Smooth muscle cell (in vitro differentiated cells): ENCODE data around the gene ARPC5L. TPM values are rescaled to one million over a fixed set of nuclear protein-coding genes. Genes with fewer than 3 reads are reported as not detected.

ENCODE experiments used
- DNase-seq: peaks from one replicate; lab custom pipeline; 2025; ENCODE audit not compliant: unreplicated experiment; lab: John Stamatoyannopoulos, UW
- H2AFZ ChIP-seq: fragments of 200-600 bp; sonication (generic); 2 replicates; pipeline ENCODE4 v1.6.0; 2016; ENCODE audit warnings: antibody characterized with exemption, low read depth, mild to moderate bottlenecking
- H3F3A ChIP-seq: fragments of 200-600 bp; sonication (generic); 2 replicates; pipeline ENCODE4 v1.6.0; 2017; ENCODE audit warnings: antibody characterized with exemption, low read depth
- H3K27ac ChIP-seq: fragments of 200-600 bp; sonication (generic); 2 replicates; pipeline ENCODE4 v1.5.1; 2016; ENCODE audit warnings: low read depth, mild to moderate bottlenecking
- H3K27me3 ChIP-seq: fragments of 200-600 bp; sonication (generic); 2 replicates; pipeline ENCODE4 v1.6.1; 2016; ENCODE audit warnings: low read depth, mild to moderate bottlenecking
- H3K36me3 ChIP-seq: fragments of 200-600 bp; sonication (generic); 2 replicates; pipeline ENCODE4 v1.5.1; 2016; ENCODE audit warnings: low read depth
- H3K4me1 ChIP-seq: fragments of 200-600 bp; sonication (generic); 2 replicates; pipeline ENCODE4 v1.5.1; 2016; ENCODE audit warnings: low read depth
- H3K4me2 ChIP-seq: fragments of 200-600 bp; sonication (generic); 2 replicates; pipeline ENCODE4 v1.6.0; 2016; ENCODE audit warnings: mild to moderate bottlenecking
- H3K4me3 ChIP-seq: fragments of 200-600 bp; sonication (generic); 2 replicates; pipeline ENCODE4 v1.5.1; 2016; ENCODE audit warnings: mild to moderate bottlenecking
- H3K79me2 ChIP-seq: fragments of 200-600 bp; sonication (generic); 2 replicates; pipeline ENCODE4 v1.6.0; 2016; ENCODE audit warnings: low read depth, mild to moderate bottlenecking
- H3K9ac ChIP-seq: fragments of 200-600 bp; sonication (generic); 2 replicates; pipeline ENCODE4 v1.6.0; 2016; ENCODE audit warnings: low read depth
- H3K9me3 ChIP-seq: fragments of 200-600 bp; sonication (generic); replicated peaks from 2 replicates; pipeline ENCODE4 v1.5.1; 2016; ENCODE audit warnings: low read depth
- H4K20me1 ChIP-seq: fragments of 200-600 bp; sonication (generic); 2 replicates; pipeline ENCODE4 v1.6.0; 2016; ENCODE audit warnings: low read depth
- WGBS: methylation state at CpG from one replicate; pipeline ENCODE4 v1.1.7; 2016; ENCODE audit warnings: low lambda C conversion rate; 5-methylcytosine and 5-hydroxymethylcytosine counted together
- polyA plus RNA-seq: library from polyadenylated mRNA; unstranded; fragments of >200 nt; fragmentation: Nextera tagmentation; extraction: Ambion mirVana; gene quantifications from 2 replicates; pipeline ENCODE4 v1.2.1, GENCODE V29; 2016
- total RNA-seq: library from RNA; depleted of rRNA; stranded (reverse); fragments of >200 nt; gene quantifications from 2 replicates; pipeline ENCODE4 v1.2.3, GENCODE V29; 2014
- TF ChIP-seq, protein P1 (sequence below): fragments of 200-600 bp; sonication (generic); IDR thresholded peaks from 2 replicates; pipeline ENCODE4 v1.5.1; 2017; ENCODE audit warnings: borderline replicate concordance, mild to moderate bottlenecking, antibody characterized with exemption; ENCODE audit not compliant: insufficient read depth, poor library complexity, severe bottlenecking

ARPC5L gene
- total and polyA plus RNA-seq, 2 experiments from 2014 or later = 20.9 to 69.8 TPM

DNA sequence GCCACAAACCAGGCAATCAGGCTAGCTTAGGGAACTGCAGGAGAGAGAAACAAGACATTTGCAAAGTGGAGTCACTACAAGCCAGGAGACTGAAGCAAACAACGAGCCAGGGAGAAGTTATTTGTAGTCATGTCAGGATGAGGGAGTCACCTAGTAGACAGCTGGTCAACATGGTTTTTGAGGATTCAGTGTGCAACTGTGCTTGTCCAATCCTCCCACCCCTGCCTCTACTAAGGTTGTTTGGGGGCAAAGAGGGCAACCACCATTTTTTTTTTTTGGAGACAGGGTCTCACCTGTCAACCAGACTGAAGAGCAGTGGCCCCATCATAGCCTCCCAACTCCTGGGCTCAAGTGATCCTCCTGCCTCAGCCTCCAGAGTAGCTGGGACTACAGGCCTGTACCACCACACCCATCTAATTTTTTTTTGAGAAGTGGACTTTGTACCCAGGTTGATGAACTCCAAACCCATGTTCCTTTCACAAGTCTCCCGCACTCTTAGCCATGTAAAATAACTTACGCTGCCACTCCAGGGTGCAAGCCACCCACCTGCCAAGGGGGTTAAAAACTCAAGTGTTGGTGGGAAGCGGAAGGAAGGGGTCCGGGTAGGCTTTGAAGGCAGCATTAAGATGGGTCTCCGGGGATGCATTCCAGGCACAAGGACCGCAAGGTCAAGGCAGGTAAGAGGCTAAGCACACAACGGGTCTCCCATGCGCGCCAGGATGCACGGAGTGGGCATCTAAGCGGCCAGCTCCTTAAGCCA lies 1.2 kb upstream of the ARPC5L start:
- Histone ChIP-seq H3K4me3 (peak overlapping the region; percentile 97), H3K9me3 (no peaks in the 10 kb centered on the region), H3K79me2 (peaks cover 31% of the 10 kb centered on the region), H3K27me3 (no peaks in the 10 kb centered on the region), H3K9ac (peak overlapping the region; percentile 95), H4K20me1 (peaks cover 56% of the 10 kb centered on the region), H3K36me3 (peaks cover 4% of the 10 kb centered on the region), H3K27ac (peak overlapping the region; percentile 96), H3K4me2 (peak overlapping the region; percentile 95), H3F3A (peaks cover 12% of the 10 kb centered on the region), H3K4me1 (peaks cover 18% of the 10 kb centered on the region), H2AFZ (no peak overlapping the region)
- TF ChIP-seq, protein P1, sequence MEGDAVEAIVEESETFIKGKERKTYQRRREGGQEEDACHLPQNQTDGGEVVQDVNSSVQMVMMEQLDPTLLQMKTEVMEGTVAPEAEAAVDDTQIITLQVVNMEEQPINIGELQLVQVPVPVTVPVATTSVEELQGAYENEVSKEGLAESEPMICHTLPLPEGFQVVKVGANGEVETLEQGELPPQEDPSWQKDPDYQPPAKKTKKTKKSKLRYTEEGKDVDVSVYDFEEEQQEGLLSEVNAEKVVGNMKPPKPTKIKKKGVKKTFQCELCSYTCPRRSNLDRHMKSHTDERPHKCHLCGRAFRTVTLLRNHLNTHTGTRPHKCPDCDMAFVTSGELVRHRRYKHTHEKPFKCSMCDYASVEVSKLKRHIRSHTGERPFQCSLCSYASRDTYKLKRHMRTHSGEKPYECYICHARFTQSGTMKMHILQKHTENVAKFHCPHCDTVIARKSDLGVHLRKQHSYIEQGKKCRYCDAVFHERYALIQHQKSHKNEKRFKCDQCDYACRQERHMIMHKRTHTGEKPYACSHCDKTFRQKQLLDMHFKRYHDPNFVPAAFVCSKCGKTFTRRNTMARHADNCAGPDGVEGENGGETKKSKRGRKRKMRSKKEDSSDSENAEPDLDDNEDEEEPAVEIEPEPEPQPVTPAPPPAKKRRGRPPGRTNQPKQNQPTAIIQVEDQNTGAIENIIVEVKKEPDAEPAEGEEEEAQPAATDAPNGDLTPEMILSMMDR = no peak
- no peak for DNase-seq
- WGBS = 8% methylated on average over 12 of the region's 12 CpGs

DNA sequence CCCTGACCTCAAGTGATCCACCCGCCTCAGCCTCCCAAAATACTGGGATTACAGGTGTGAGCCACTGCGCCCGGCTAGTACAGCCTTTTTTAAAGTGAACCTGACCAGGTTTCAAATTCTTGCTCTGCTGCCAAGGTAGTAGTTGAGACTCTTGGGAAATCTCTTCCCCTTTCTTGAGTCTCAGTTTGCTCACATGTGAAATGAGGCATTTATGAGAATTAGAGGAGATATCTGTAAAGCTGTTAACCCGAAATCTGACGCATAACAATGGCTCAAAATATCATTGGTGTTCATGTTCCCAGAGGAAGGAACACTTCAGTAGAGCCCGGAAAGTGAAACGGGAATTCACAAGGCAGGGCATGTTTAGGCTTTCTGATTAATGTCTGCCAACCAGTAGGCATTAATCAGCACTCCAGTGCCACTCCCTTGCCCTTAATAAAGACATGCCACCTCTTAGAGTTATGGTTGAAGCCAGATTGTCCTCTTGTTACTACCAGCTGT lies 1.5 kb downstream of the ARPC5L start:
- Histone ChIP-seq H3K4me2 (no peak overlapping the region), H3K27me3 (no peaks in the 10 kb centered on the region), H3K27ac (no peak overlapping the region), H3K4me3 (no peak overlapping the region), H2AFZ (no peak overlapping the region), H3F3A (peaks cover 21% of the 10 kb centered on the region), H3K36me3 (peaks cover 4% of the 10 kb centered on the region), H3K79me2 (peaks cover 42% of the 10 kb centered on the region), H3K9ac (no peak overlapping the region), H3K4me1 (peaks cover 22% of the 10 kb centered on the region), H4K20me1 (peaks cover 32% of the 10 kb centered on the region), H3K9me3 (no peaks in the 10 kb centered on the region)
- DNase-seq = no peak
- 95% methylated on average over 7 of the region's 7 CpGs for WGBS
- TF ChIP-seq, protein P1 = no peak

DNA sequence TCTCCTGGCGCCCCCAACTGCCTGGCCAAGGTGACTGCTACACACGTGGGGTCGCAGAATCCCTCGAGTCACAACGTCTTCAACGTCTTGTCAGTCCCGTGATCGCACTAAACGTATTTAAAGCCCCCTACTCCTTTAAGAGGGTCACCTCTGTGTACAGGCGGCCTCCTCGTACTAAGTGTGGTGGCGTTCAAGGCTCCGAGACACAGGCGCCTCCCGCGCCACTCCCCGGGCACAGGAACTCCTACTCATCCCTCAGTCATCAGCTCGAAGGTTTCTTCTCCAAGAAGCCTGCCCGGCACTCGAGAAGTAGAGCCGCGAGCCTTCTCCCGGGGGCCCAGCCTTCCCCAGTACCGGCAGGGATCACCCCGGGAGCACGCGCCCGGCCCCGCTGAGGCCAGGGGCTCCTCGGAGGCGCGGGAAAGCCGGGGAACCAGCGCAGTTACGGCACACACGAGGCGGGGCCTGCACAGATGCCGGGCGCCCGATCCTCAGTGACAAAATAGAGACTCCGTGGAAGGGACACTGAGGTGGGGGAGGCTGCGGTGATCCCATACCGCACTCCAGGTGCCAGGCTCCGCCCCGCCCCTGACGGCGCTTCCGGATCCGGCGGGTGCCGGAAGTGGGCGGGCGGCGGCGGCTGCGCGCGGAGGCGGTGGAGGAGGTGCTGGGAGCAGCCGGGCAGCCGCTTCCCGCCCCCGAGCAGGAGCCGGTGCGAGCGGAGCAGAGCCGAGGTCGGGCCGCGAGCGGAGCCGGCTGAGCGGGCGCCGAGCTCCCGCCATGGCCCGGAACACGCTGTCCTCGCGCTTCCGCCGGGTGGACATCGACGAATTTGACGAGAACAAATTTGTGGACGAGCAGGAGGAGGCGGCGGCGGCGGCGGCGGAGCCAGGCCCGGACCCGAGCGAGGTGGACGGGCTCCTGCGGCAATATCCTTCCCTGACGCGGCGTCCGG lies 6.9 kb downstream of the ARPC5L start:
- DNase-seq = peak; percentile 58
- H2AFZ ChIP-seq = peak overlapping the region; percentile 88
- TF ChIP-seq, protein P1 = no peak
- WGBS = under 1% methylated on average over 100 of the region's 101 CpGs
- H3K36me3 ChIP-seq = no peaks in the 10 kb centered on the region
- peaks cover 16% of the 10 kb centered on the region for H3K4me1 ChIP-seq
- peaks cover 59% of the 10 kb centered on the region for H3K79me2 ChIP-seq
- peaks cover 39% of the 10 kb centered on the region for H4K20me1 ChIP-seq
- no peaks in the 10 kb centered on the region for H3K27me3 ChIP-seq
- no peaks in the 10 kb centered on the region for H3K9me3 ChIP-seq
- peak overlapping the region; percentile 97 for H3K9ac ChIP-seq
- peak overlapping the region; percentile 93 for H3K4me3 ChIP-seq
- H3K27ac ChIP-seq = peak overlapping the region; percentile 99
- H3F3A ChIP-seq = peaks cover 14% of the 10 kb centered on the region
- peak overlapping the region; percentile 100 for H3K4me2 ChIP-seq
